Muscle layer of colon (tissue), 2 donors: ENCODE data around the gene PDXDC1.
"Not testable (repeated sequence)": the region's sequence is repeated elsewhere in the genome, so short reads cannot be mapped to it uniquely, and the experiment has no call there.

ENCODE experiments used
- H3K27ac ChIP-seq: one replicate; pipeline ENCODE4 v1.7.0; 2013; ENCODE audit warnings: low read depth, mild to moderate bottlenecking, low read length, moderate library complexity
- H3K27me3 ChIP-seq, 2 donors: one replicate each; pipeline ENCODE4 v1.7.0; 2013; ENCODE audit warnings: low read length in 2 of 2, mild to moderate bottlenecking in 2 of 2; ENCODE audit not compliant: insufficient read depth in 2 of 2, control insufficient read depth in 1 of 2
- H3K36me3 ChIP-seq: one replicate; pipeline ENCODE4 v1.7.0; 2013; ENCODE audit warnings: mild to moderate bottlenecking, low read length; ENCODE audit not compliant: insufficient read depth
- H3K4me1 ChIP-seq: one replicate; pipeline ENCODE4 v1.7.0; 2013; ENCODE audit warnings: mild to moderate bottlenecking, low read length; ENCODE audit not compliant: insufficient read depth
- H3K4me3 ChIP-seq, 2 donors: one replicate each; pipeline ENCODE4 v1.7.0; 2013; ENCODE audit warnings: low read length in 2 of 2, low read depth in 1 of 2, mild to moderate bottlenecking in 1 of 2, moderate library complexity in 1 of 2
- H3K9ac ChIP-seq: one replicate; pipeline ENCODE4 v1.7.0; 2013; ENCODE audit warnings: low read length
- H3K9me3 ChIP-seq: one replicate; pipeline ENCODE4 v1.7.0; 2013; ENCODE audit warnings: mild to moderate bottlenecking, low read length
- donor health status: abdominal sarcoma.
- donor health status: Adenocarcinoma of cecum.

PDXDC1 gene

DNA sequence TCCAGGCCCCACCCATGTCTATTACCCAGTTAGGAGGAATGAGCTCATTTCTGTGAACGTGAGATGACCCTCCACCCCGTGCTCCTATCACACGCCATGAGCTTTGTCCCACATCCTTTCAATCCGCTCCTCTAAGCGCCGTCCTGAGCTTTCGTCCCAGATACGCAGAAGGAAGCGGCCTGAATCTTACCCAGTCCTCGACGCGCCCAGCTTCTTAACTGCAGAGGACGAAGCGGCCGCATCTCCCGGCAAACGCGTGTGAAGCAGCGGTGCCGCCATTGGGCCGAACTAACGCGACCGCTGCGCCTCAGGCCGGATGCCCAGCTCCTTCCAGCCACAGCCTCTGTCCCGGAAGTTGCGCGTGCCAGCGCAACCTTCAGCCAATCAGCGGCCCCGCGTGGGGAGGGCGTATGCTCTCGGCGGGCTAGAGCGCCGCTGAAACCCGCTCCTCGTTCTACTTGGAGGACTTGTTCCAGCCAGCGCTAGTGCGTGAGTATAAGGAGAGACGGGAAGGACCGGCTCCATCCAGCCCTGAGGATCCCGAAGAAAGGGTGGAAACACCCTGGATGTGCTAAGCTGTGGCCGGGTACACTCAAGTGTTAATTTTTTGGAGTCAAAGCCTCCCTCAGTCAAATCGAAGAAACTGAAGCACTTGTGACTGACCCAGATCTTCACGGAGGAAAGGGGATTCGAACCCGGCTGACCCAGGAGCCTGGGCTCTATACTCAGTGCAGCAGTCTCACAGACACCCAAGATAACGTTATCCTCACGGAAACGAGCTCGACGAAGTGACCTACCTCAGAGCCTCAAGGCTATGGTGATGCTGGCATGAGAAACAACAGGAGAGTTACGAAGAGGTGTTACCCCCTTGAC, 119.4 kb downstream of the PDXDC1 start, which contains the start of gene RRN3:
Gene RRN3 (minus strand): TSS at position 318 of the 873 bp plus-strand sequence. CDS start 39 bp downstream, at position 279.
- H3K9ac ChIP-seq: peak within 1 kb of the TSS; percentile 78
- not testable (repeated sequence) for H3K4me1 ChIP-seq, H3K9me3 ChIP-seq, H3K27me3 ChIP-seq, H3K36me3 ChIP-seq
- H3K27ac ChIP-seq: peak within 1 kb of the TSS; percentile 72
- peak within 1 kb of the TSS; percentile 74 to 84 for H3K4me3 ChIP-seq

DNA sequence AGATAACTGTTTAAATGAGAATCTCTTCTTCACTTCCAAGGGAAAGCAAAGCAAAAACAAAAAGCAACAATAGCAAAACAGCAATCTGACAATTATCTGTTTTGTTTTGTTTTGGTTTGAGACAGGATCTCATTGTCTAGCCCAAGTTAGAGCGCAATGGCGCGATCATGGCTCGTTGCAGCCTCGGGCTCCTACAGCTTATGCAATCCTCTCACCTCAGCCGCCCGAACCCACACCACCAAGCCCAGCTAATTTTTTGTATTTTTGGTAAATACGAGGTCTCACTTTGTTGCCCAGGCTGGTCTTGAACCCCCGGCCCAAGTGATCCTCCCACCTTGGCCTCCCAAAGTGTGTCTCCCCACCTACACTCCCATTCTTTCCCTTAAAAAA, 121.8 kb downstream of the PDXDC1 start:
- not testable (repeated sequence) for H3K9ac ChIP-seq, H3K36me3 ChIP-seq, H3K4me3 ChIP-seq, H3K9me3 ChIP-seq, H3K27ac ChIP-seq, H3K4me1 ChIP-seq, H3K27me3 ChIP-seq

DNA sequence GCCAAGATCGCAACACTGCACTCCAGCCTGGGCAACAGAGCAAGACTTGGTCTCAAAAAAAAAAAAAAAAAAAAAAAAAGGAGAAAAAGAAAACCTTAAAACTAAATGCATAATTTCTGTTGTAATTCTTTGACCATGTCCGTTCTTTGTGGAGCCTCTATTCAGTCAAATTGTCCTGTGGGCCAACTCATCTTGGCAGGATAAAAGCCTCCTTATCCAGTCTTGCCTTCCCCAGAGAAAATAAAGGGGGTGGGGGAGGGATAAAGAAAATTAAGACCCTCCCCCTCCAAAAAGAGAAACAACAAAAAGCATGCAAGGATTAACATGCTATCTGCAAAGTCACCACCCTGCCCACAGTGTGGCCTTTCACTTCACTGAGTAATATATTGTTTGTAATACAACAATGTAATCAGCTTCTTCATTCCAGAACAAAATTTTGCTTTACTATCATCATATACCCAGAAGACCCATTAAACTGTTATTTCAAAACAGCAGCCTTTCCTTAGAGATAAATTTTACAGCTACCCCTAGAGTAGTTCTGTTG, 124.6 kb downstream of the PDXDC1 start:
- H3K9ac ChIP-seq, H3K4me1 ChIP-seq, H3K36me3 ChIP-seq, H3K9me3 ChIP-seq, H3K27me3 ChIP-seq, H3K27ac ChIP-seq, H3K4me3 ChIP-seq: not testable (repeated sequence)

DNA sequence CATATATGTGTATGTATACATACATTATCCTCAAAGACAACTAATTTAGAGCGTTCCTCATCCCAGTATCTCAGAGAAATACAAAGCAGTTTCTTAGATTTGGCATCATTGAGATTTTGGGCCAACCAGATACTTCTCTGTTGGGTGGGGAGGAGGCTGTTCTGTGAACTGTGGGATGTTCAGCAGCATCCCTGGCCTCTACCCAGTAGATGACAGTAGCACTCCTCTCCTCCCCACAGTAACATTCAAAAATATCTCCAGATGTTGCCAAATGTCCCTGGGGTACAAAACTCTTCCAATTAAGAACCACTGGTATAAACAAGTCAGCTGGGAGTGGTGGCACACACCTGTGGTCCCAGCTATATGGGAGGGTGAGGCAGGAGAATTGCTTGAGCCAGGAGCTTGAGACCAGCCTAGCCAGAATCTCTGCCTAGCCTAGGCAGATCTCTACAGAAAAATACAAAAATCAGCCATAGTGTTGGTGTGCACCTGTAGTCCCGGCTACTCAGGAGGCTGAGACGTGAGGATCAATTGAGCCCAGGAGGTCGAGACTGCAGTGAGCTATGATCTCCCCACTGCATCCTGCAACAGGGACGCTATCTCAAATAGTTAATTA, 125.7 kb downstream of the PDXDC1 start:
- not testable (repeated sequence) for H3K27ac ChIP-seq, H3K27me3 ChIP-seq, H3K4me1 ChIP-seq, H3K36me3 ChIP-seq, H3K9me3 ChIP-seq, H3K9ac ChIP-seq, H3K4me3 ChIP-seq

DNA sequence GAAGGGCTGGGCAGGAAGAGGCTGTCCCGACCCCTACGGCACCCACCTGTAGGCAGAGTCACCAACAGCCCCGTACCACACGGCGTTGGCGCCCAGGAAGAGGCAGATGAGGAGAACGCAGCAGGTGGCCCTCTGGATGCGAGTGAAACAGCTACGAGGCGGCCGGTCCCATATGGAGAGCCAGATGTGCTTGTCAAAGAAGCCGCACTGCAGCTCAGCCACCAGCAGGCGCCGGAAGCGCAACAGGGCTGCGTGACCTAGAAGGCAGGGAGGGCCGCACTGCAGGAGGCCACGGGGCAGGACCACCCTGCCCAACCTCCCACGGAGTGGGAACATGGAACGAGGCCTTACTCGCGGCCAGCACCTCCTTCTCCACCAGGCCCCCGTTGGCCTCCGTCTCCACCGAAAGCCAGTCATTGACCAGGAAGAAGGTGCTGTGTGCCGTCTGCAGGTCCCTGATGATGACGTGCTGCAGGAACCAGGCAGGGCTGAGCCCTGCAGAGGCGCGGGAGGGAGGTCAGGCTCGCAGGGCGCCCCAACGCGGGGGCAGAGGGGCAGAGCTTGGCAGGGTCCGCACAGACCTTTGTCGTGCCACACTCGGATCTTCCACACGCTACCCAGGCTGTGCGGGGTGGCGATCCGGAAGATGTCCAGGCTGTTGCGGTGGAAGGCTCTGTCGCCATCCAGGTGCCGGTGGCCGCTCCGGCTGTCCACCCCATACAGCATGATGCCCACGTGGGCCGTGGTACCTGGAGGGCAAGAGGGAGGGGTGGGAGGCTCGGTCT, 153.0 kb downstream of the PDXDC1 start:
- not testable (repeated sequence) for H3K27ac ChIP-seq, H3K9ac ChIP-seq, H3K27me3 ChIP-seq, H3K9me3 ChIP-seq, H3K4me3 ChIP-seq, H3K4me1 ChIP-seq, H3K36me3 ChIP-seq

DNA sequence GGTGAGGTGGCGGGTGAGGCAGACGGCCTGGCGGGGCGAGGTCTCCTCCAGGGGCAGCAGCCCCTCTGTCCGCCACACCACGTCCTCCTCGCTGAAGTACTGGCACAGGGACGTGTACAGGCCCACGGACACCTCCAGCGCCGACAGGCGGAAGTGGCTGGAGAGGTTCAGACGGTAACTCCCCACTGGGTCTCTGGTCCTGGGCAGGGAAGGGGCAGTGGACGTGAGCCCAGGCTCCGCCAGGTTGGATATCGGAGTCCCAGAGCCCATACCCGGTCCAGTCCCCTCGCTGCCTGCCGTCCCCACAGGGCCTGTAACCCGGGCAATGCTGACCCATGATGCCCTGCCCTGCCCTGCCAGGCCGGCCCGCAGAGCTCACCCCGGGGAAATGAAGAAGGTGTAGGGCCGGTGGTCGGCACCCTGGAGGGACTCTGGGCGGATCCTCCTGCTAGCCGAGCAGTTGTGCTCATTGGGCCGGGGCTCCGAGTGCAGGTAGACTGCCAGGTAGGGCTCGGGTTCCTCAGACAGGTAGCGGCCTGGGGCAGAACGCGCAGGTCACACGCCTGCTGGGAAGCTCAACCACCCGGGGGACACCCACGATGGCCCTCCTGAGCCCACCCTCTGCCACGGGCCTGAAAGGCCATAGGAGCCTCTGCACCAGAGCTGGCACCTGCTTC, 155.6 kb downstream of the PDXDC1 start:
- not testable (repeated sequence) for H3K9ac ChIP-seq, H3K27me3 ChIP-seq, H3K4me3 ChIP-seq, H3K27ac ChIP-seq, H3K4me1 ChIP-seq, H3K9me3 ChIP-seq, H3K36me3 ChIP-seq

DNA sequence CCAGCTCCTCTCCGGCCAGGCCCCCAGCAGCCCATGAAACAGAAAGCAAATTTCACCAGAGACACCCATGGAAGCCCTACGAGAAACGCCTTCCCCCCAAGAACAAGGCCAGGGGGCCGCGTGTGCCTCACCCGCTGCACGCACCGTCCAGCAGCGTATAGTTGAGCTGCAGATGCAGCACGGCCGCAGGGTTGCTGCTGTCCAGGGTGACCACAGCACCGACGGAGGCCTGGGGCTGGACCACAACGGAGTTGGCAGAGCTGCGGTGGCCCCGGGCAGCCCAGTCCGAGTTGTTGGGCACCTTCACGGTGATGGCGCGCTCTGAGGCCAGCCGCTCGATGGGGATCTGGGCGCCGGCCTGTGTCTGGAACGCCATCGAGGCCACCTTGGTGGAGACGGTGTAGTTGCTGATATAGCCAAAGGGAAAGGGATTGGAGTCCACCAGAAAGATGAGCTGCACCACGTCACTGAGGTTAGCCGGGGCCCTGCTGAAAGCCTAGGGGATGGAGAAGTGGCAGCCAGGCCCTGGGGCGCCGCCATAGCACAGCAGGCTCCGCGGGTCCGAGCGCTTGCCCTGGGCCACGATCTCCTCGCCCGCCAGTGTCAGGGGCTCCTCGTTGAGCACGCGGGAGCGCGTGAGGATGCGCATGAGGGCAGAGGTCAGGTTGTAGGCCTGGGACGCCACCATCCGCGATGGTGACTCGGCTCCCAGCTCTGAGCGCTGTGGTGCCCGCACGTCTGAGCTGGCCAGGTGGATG, 156.3 kb downstream of the PDXDC1 start:
- H3K27me3 ChIP-seq, H3K36me3 ChIP-seq, H3K27ac ChIP-seq, H3K9ac ChIP-seq, H3K9me3 ChIP-seq, H3K4me3 ChIP-seq, H3K4me1 ChIP-seq: not testable (repeated sequence)

DNA sequence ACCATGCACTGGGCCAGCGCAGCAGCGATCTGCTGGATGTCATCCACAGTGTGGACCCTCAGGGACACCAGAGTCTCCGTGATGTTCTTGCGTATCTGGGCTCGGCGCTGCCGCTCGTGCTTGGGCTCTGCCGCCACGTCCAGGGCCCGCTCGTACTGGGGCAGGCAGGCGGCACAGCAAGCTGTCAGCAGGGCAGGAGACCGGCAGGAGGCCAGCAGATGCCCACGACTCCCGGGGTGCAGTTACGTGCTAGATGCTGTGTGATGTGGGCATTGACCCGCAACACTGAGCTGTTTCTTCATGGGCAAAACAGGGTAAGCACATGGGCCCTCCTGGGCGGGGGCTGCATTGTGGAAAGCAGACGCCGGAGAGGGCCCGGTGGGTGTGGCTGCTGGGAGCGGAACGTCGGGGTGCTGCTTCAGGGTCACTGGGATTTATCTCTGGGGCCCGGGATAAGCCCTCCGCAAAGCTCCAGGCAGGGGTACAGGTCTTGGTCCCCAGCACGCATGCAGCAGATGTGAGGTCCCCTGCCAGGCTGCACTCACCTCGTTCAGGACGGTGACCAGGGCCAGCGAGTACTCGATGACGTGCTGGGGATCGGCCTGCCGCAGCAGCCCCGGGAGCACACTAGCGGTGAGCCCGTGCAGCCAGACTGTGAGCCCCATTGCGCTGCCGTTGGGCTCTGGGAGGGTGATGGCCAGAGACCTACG, 158.0 kb downstream of the PDXDC1 start:
- not testable (repeated sequence) for H3K4me1 ChIP-seq, H3K9ac ChIP-seq, H3K36me3 ChIP-seq, H3K27me3 ChIP-seq, H3K4me3 ChIP-seq, H3K9me3 ChIP-seq, H3K27ac ChIP-seq

DNA sequence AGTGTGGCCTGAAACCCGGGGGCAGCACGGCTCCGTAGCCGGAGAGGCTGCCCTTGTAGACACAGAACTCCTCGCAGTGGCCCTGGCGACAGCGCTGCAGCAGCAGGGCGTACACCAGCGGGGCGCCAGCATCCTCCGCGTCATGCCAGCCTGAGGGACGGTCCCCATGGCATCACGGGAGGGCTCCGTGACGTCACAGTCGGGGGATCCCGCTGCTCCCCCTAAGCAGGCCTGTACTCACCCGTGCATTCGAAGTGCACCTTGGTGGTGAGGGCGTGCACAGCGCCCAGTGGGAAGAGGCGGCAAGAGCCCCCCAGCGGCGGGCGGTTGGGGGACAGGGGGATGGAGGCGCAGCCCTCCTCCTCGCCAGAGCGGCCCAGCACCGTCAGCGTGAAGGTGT, 158.7 kb downstream of the PDXDC1 start:
- not testable (repeated sequence) for H3K27me3 ChIP-seq, H3K9ac ChIP-seq, H3K4me1 ChIP-seq, H3K27ac ChIP-seq, H3K9me3 ChIP-seq, H3K36me3 ChIP-seq, H3K4me3 ChIP-seq

DNA sequence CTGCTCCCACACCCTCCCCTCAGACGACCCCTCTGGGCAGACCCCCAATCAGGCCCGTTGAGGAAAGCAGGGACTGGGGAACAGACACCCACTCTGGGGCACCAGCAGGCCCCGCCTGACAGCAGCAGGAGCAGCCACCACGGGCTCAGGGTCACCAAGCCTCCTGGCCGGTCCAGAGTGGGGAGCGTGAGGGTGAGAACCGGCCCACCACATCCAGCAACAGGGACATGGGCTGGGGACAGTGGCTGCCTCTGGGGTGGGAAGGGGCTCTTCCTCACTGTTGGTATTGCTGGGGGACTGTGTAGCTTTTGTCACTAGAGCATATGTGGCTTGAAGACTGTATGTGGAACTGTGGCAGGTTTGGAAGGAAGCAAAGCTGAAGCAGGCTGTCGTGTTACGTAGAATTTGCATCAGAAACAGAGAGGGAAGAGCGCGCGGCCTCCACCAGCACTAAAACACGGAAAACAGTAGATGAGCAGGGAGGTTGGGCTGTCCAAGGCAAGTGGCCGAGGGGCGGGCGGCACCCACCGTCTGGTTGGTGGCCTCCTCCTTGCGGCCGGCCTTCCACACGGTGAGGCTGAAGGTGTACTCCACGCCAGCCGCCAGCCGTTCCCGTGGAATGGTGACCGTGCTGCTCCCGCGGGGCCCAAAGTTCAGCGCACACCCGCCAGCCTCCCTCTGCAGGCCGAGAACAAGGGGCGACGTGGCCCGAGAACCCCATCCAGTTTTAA, 160.1 kb downstream of the PDXDC1 start:
- not testable (repeated sequence) for H3K36me3 ChIP-seq, H3K4me3 ChIP-seq, H3K9ac ChIP-seq, H3K27me3 ChIP-seq, H3K9me3 ChIP-seq, H3K4me1 ChIP-seq, H3K27ac ChIP-seq
